Stimulated activated CD4-positive, alpha-beta T cell treated with anti-CD3 and anti-CD28 coated beads, Interleukin-12 subunit alpha, Interleukin-12 subunit beta, amount 100 ng/mL, for 24 hours (primary cell): ENCODE measurements around the gene TAS2R20.
"Not testable (repeated sequence)": the region's sequence is repeated elsewhere in the genome, so short reads cannot be mapped to it uniquely, and the experiment has no call there.

Experiments used
- DNase-seq, 2 experiments: peaks; one replicate each; pipeline ENCODE4 v3.0.0-alpha.2; 2020; ENCODE audit warnings: low read depth in 2 of 2

Gene TAS2R20

DNA sequence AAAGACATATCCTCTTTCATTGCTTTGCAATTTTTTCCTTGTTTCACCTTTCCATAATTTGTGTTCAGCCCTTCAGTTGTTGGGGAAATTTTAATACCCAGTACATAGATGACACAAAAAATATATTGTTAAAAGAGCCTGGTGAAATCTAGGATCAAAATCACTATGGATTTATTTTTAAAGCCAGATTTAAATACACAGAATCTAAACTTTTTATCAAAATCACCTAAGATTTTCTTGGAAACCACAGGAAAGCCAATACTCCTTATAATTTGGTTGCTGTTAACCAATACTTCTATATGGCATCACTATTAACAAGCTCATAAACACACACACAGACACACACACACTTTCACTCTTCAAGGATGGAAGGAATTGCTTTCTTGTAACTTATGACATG, at the start of gene TAS2R20:
TSS of gene TAS2R20 (minus strand) at position 101 of the 400 bp plus-strand sequence. CDS start 429 bp downstream, outside the sequence.
- DNase-seq = no peak

- DNase-seq = not testable (repeated sequence)
These were observed 43.3 kb upstream of the TAS2R20 start for GRCh38 chr12:11041366-11041765.

- no peak for DNase-seq
These were observed 42.1 kb upstream of the TAS2R20 start for GRCh38 chr12:11040162-11040561.

DNA sequence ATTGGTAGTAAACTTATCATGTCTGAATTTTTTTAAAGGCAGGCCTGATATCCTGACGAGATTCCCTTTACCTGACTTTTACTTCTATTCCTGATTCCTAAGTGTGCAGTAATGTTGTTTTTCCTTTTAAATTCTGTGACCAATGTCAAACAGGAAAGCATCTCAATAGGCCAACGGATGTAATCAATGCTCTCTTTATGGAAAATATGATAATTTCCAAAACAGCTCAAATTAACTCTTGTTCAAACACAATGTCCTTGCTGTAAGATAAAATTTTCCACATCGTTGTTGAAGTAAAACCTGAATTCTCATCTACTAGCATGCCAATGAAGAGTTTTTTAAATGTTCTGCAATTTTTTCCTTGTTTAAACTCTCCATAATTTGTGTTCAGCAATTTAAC, 41.1 kb upstream of the TAS2R20 start:
- no peak for DNase-seq

- DNase-seq = not testable (repeated sequence)
These were observed 35.9 kb upstream of the TAS2R20 start for GRCh38 chr12:11033959-11034358.

- no peak for DNase-seq
These were observed 33.2 kb upstream of the TAS2R20 start, which contains the start of gene TAS2R31 for GRCh38 chr12:11031307-11031706. Gene TAS2R31, minus strand, starts transcription at chr12:11031407. Its CDS starts 72 bp downstream, at chr12:11031335.

- DNase-seq = no peak
These were observed 28.0 kb upstream of the TAS2R20 start for GRCh38 chr12:11026118-11026517.

DNA sequence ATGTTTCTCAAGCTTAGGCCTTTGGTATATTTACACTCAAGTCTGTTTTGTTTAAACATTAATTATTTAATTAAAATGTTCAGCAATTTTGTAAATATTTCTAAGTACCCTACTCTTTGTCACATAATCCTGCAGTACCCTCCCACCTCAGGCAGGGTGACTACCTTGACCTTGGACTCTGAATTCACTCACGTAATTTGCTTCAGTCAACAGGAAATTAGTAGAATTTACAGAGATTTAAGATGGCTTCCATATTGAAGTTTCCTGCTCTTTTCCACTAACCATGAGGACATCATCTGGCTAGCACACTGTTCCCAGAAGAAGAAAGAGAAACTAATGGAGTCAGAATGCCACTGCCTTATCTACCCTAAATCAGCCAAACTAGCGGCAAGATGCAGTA, 25.3 kb upstream of the TAS2R20 start:
- no peak for DNase-seq

GRCh38 chr12:11022520-11022919, 24.4 kb upstream of the TAS2R20 start, which contains the start of gene TAS2R19:
Gene TAS2R19, minus strand, starts transcription at chr12:11022620. Its CDS starts 49 bp downstream, at chr12:11022571.
- DNase-seq = no peak

DNA sequence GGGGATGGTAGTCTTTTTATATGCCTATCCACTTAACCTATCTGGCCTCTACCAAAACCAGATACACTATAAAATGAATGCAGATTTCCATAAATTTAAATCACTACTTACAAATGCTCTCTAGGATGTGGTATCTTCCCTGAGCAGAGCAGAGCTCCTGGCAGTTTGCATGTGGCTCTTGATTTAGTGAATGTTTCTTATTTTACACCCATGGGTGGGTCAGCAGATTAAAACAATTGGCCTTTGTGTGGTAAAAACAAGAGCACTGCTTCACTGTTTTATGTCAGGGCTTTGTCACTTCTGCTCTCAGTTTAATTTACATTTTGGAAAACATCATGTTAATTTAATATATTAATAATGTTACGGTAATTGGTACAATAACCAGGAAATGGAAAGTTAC, 18.8 kb upstream of the TAS2R20 start:
- DNase-seq = no peak

GRCh38 chr12:11015775-11016430, 17.8 kb upstream of the TAS2R20 start:
- DNase-seq = no peak

GRCh38 chr12:11014234-11014633, 16.1 kb upstream of the TAS2R20 start:
- DNase-seq = no peak

DNA sequence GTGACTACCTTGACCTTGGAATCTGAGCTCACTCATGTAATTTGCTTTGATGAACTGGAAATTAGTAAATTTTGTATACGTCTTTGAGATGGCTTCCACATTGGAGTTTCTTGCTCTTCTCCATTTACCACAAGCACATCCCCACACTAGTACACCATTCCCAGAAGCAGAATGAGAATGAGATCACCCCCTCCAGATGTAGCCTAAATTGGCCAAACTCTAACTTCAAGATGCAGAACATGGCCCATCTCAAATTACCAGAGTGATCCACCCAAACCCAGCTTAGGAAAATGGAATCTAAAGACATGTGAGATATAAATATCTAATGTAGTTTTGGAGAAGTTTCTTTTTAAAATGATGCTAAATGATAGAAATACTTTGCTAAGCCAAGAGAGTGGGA, 9.5 kb upstream of the TAS2R20 start:
- DNase-seq = no peak

DNA sequence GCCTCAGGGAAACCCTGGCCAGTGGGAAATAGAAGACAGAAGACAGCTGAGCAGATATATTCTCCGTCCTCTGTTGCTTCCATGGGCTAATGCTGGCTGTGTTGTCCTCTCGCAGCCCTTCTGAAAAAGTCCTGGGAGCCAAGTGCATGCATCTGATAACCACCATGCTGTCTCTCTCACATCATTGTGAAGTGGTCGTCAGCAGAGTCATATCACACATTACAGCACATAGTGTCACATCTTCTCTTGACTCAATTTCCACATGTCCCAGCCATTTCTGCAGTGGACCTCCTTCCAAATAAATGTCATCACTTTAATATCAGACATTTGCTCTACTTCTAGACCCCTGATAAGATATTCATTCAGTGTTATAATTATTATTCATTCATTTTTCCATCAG, 3.8 kb downstream of the TAS2R20 start:
- no peak for DNase-seq

DNA sequence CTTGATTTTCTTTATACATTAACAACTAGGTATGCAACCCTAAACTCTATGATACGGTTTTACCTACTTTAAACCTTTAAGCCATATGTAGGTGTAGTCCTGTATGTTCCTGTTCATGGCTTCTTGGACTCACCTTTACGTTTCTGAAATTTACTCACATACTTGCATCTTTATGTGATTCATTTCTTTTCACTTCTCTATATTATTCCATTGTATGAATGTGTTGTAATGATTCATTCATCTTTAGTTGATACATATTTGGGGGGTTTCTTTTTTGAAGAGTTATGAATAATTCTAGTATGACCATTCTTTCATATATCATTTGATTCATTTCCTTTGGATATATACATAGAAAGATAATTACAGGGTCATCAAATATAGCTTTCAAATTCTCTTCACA, 9.0 kb downstream of the TAS2R20 start:
- no peak for DNase-seq

- DNase-seq = no peak
These were observed 11.3 kb downstream of the TAS2R20 start, which contains the start of gene TAS2R50 for GRCh38 chr12:10986812-10987211. Gene TAS2R50, minus strand, starts transcription at chr12:10986912. Its CDS starts 52 bp downstream, at chr12:10986860.

DNA sequence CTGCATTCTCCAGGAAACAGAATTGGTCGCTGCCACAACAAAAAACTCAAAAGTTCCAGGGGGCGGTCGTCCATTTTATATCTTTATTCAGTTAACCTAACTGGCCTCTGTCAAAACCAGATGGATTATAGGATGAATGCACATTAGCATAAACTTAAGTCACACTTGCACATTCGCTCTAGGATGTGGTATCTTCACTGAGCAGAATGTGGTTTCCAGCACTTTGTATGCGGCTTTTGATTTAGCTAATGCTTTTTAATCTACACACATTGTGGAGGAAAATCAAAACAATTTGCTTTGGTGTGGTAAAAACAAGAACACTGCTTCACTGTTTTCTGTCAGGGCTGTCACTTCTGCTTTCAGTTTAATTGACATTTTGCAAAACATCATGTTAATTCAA, 15.9 kb downstream of the TAS2R20 start:
- peak in 1 of 2 experiments; percentile 14 for DNase-seq

DNA sequence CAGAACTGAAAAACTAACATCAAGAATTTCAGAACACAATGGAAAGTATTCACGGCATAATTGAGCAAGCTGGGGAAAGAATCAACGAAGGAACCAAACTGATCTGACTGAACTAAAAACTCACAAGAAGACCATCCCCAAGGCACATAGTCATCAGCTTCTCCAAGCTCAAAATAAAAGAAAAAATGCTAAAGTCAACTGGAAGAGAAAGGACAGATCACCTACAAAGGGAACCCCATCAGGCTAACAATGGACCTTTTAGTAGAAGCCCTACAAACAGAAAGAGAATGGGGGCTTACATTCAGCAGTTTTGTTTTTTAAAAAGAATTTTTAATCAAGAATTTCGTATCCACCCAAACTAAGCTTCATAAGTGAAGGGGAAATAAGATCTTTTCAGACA, 23.1 kb downstream of the TAS2R20 start:
- DNase-seq = no peak

DNA sequence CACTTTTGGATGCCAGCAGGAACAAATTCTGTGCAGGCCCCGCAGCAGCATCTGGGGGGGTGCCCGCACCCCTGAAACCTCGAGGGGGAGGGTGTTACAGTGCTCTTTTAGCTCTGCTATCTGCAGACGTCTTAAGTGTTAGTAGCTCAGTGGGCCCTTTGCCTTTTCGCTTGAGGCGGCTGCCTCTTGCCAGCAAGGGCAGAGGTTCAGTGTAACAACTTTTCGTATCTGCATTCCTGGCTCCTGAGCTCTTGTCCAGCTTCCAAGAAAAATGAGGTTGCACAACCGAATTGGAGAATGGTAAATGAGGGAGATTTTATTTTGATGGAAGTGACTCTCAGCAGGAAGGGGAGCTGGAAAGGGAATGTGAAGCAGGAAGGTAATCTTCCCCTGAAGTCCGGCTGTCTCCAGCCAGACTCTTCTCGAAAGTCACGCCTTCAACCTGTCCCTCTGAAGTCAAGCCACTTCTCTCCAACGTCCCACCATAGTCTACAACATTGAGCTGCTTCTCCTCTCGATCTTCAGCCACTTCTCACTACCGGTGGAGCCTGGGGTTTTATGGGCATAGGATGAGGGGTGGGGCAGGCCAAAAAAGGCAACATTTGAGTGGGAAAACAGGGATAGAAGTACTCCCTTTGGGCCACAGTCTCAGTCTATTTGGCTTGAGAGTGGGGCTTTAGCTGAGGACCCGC, 29.2 kb downstream of the TAS2R20 start:
- DNase-seq = no peak

- no peak for DNase-seq
These were observed 30.7 kb downstream of the TAS2R20 start for GRCh38 chr12:10967409-10967808.

- DNase-seq = no peak
These were observed 31.8 kb downstream of the TAS2R20 start for GRCh38 chr12:10966314-10966713.

GRCh38 chr12:10965476-10965875, 32.6 kb downstream of the TAS2R20 start:
- no peak for DNase-seq

- no peak for DNase-seq
These were observed 37.9 kb downstream of the TAS2R20 start for GRCh38 chr12:10960211-10960610.
